CD14-positive monocyte (primary cell): ENCODE results near the gene RABAC1. TPM values are rescaled to one million over a fixed set of nuclear protein-coding genes. Genes with fewer than 3 reads are reported as not detected.

Experiments
- DNase-seq, 3 donors: peaks; one replicate each; pipeline ENCODE4 v3.0.0-alpha.2; 2011 to 2022
- H2AFZ ChIP-seq: 2 replicates; pipeline ENCODE4 v1.6.0; 2012; ENCODE audit warnings: mild to moderate bottlenecking, low read depth, low read length, inconsistent platforms; ENCODE audit not compliant: insufficient read depth, poor library complexity, severe bottlenecking
- H3K27ac ChIP-seq, 2 donors: 1 replicate in 1 of 2; 2 replicates in 1 of 2; pipeline ENCODE4 v1.5.1; 2012 to 2013; ENCODE audit warnings: low read length in 2 of 2, control low read depth in 1 of 2, inconsistent platforms in 1 of 2, low read depth in 1 of 2, mild to moderate bottlenecking in 1 of 2
- H3K27me3 ChIP-seq, 2 donors: one replicate each; pipeline versions ENCODE4 v1.6.0 to v1.6.1; 2011 to 2013; ENCODE audit warnings: low read length in 2 of 2; ENCODE audit not compliant: control insufficient read depth in 2 of 2, insufficient read depth in 2 of 2
- H3K36me3 ChIP-seq, 2 donors: replicated peaks in 1 of 2; 1 replicate in 1 of 2; 2 replicates in 1 of 2; pipeline versions ENCODE4 v1.5.1 to v1.6.1; 2012 to 2013; ENCODE audit warnings: low read length in 2 of 2, control low read depth in 1 of 2, inconsistent platforms in 1 of 2, mild to moderate bottlenecking in 1 of 2; ENCODE audit not compliant: insufficient read depth in 2 of 2, control insufficient read depth in 1 of 2
- H3K4me1 ChIP-seq, 2 donors: 1 replicate in 1 of 2; 2 replicates in 1 of 2; pipeline versions ENCODE4 v1.5.1 to v1.6.1; 2012 to 2013; ENCODE audit warnings: low read length in 2 of 2, control low read depth in 1 of 2, inconsistent platforms in 1 of 2, mild to moderate bottlenecking in 1 of 2, moderate library complexity in 1 of 2; ENCODE audit not compliant: insufficient read depth in 2 of 2, control insufficient read depth in 1 of 2
- H3K4me2 ChIP-seq: replicated peaks from 2 replicates; pipeline ENCODE3; 2012; ENCODE audit warnings: low read length, moderate library complexity, mild to moderate bottlenecking; ENCODE audit not compliant: poor library complexity, severe bottlenecking; ENCODE audit errors: extremely low read depth
- H3K4me3 ChIP-seq, 3 experiments: fragments of 200-600 bp in 1 of 3; sonication (generic) in 1 of 3; replicated peaks in 1 of 3; 1 replicate in 2 of 3; 2 replicates in 1 of 3; pipeline ENCODE4 v1.5.1; 2011 to 2013; ENCODE audit warnings: low read length in 3 of 3, mild to moderate bottlenecking in 3 of 3, control low read depth in 2 of 3, low read depth in 2 of 3, inconsistent platforms in 1 of 3, moderate library complexity in 1 of 3
- H3K79me2 ChIP-seq: 2 replicates; pipeline ENCODE4 v1.6.0; 2012; ENCODE audit warnings: mild to moderate bottlenecking, control low read depth, inconsistent platforms, low read length, moderate library complexity; ENCODE audit not compliant: insufficient read depth
- H3K9ac ChIP-seq: 2 replicates; pipeline ENCODE4 v1.6.0; 2017; ENCODE audit warnings: low read length, mild to moderate bottlenecking; ENCODE audit not compliant: insufficient read depth, poor library complexity, severe bottlenecking
- H3K9me3 ChIP-seq, 2 donors: replicated peaks in 1 of 2; 1 replicate in 1 of 2; 2 replicates in 1 of 2; pipeline versions ENCODE4 v1.5.1 to v1.6.1; 2012 to 2013; ENCODE audit warnings: low read length in 2 of 2, control low read depth in 1 of 2; ENCODE audit not compliant: control insufficient read depth in 1 of 2, insufficient read depth in 1 of 2
- H4K20me1 ChIP-seq: 2 replicates; pipeline ENCODE4 v1.6.0; 2012; ENCODE audit warnings: mild to moderate bottlenecking, low read length, control low read depth, moderate library complexity; ENCODE audit not compliant: insufficient read depth
- H3K27ac Mint-ChIP-seq, 7 donors: one replicate each; pipeline ENCODE4 v1.8.0; 2020; ENCODE audit warnings: mild to moderate bottlenecking in 7 of 7, mixed read lengths in 7 of 7, moderate library complexity in 6 of 7, inconsistent platforms in 2 of 7
- H3K27me3 Mint-ChIP-seq, 3 donors: one replicate each; pipeline ENCODE4 v1.8.0; 2021 to 2022; ENCODE audit warnings: low read depth in 3 of 3, mild to moderate bottlenecking in 3 of 3, mixed read lengths in 3 of 3, moderate library complexity in 3 of 3, inconsistent platforms in 1 of 3
- H3K36me3 Mint-ChIP-seq, 2 donors: one replicate each; pipeline ENCODE4 v1.8.0; 2020; ENCODE audit warnings: mixed read lengths in 2 of 2, inconsistent platforms in 1 of 2, mild to moderate bottlenecking in 1 of 2
- H3K4me1 Mint-ChIP-seq: one replicate; pipeline ENCODE4 v1.8.0; 2020; ENCODE audit warnings: mild to moderate bottlenecking, mixed read lengths
- H3K4me3 Mint-ChIP-seq, 2 donors: one replicate each; pipeline ENCODE4 v1.8.0; 2020; ENCODE audit warnings: mild to moderate bottlenecking in 2 of 2, mixed read lengths in 2 of 2, moderate library complexity in 1 of 2
- H3K9me3 Mint-ChIP-seq, 7 donors: one replicate each; pipeline ENCODE4 v1.8.0; 2020 to 2022; ENCODE audit warnings: mixed read lengths in 7 of 7, mild to moderate bottlenecking in 6 of 7, moderate library complexity in 6 of 7, inconsistent platforms in 2 of 7
- WGBS: methylation state at CpG from one replicate; pipeline ENCODE4 v1.1.5; 2013; ENCODE audit warnings: missing lambda C conversion rate; ENCODE audit not compliant: insufficient coverage; 5-methylcytosine and 5-hydroxymethylcytosine counted together
- intact Hi-C, 2 donors: fragments of 100-400 bp; cut with micrococcal nuclease; formaldehyde crosslinking; loops; one replicate each; pipeline versions ENCODE4 v1.15.0 to v1.15.1; 2023
- polyA plus RNA-seq, 3 donors: library from polyadenylated mRNA; depleted of rRNA in 1 of 3; unstranded in 2 of 3; stranded (reverse) in 1 of 3; fragments of 300-500 nt in 2 of 3; fragments of >200 nt in 1 of 3; fragmentation: Illumina TruSeq in 2 of 3; gene quantifications; 1 replicate in 2 of 3; 2 replicates in 1 of 3; pipeline ENCODE4 v1.2.3, GENCODE V29; 2012 to 2021
- TF ChIP-seq, protein P1 (sequence below): fragments of 200-600 bp; IDR thresholded peaks from one replicate; pipeline ENCODE4 v1.8.0; 2022; ENCODE audit warnings: antibody characterized with exemption, mild to moderate bottlenecking

The RABAC1 gene
- polyA plus RNA-seq, 3 donors: 126 to 234 (median 202) TPM

GRCh38 chr19:41918653-41919244 lies 40.4 kb downstream of the RABAC1 start:
- no peaks in the 10 kb centered on the region for H3K79me2 ChIP-seq
- peaks cover 0 to 11% of the 10 kb centered on the region in 2 donors for H3K9me3 ChIP-seq
- peaks cover 0 to 14% of the 10 kb centered on the region in 2 donors for H3K36me3 Mint-ChIP-seq
- no peak overlapping the region for H3K4me3 Mint-ChIP-seq
- peaks cover 38 to 71% of the 10 kb centered on the region in 2 donors for H3K27me3 ChIP-seq
- H3K27ac Mint-ChIP-seq: no peak overlapping the region
- no peak overlapping the region for H3K4me2 ChIP-seq
- no peak for DNase-seq
- no peak overlapping the region for H3K4me3 ChIP-seq
- no peak overlapping the region for H2AFZ ChIP-seq
- H3K4me1 ChIP-seq: no peaks in the 10 kb centered on the region
- H3K27ac ChIP-seq: no peak overlapping the region
- no peaks in the 10 kb centered on the region for H3K36me3 ChIP-seq
- 96% methylated on average over 5 of the region's 5 CpGs for WGBS
- TF ChIP-seq, protein P1, sequence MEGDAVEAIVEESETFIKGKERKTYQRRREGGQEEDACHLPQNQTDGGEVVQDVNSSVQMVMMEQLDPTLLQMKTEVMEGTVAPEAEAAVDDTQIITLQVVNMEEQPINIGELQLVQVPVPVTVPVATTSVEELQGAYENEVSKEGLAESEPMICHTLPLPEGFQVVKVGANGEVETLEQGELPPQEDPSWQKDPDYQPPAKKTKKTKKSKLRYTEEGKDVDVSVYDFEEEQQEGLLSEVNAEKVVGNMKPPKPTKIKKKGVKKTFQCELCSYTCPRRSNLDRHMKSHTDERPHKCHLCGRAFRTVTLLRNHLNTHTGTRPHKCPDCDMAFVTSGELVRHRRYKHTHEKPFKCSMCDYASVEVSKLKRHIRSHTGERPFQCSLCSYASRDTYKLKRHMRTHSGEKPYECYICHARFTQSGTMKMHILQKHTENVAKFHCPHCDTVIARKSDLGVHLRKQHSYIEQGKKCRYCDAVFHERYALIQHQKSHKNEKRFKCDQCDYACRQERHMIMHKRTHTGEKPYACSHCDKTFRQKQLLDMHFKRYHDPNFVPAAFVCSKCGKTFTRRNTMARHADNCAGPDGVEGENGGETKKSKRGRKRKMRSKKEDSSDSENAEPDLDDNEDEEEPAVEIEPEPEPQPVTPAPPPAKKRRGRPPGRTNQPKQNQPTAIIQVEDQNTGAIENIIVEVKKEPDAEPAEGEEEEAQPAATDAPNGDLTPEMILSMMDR: no peak
- intact Hi-C loops: no loop called here
- no peak overlapping the region for H3K9ac ChIP-seq
- peaks cover 8% of the 10 kb centered on the region for H3K4me1 Mint-ChIP-seq
- H3K9me3 Mint-ChIP-seq: peaks cover 0 to 10% (median 6%) of the 10 kb centered on the region in 7 donors
- peaks cover under 1% of the 10 kb centered on the region for H4K20me1 ChIP-seq
- peaks cover 0 to 34% (median 26%) of the 10 kb centered on the region in 3 donors for H3K27me3 Mint-ChIP-seq

DNA sequence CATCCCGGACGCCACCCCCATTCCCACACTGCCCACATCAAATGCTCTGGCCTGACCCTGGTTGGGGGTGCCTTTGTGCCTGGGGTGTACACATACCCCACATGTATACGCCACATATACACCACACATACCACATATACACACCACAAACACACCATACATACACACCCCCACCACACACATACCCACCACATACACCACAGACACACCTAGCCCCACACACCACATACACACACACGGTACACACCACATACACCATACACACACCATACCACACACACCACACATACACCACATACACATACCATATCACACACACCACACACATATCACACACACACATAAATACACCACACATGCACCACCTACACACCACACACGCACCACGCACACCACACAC lies 41.0 kb downstream of the RABAC1 start:
- intact Hi-C loops: no loop called here
- no peaks in the 10 kb centered on the region for H3K4me1 ChIP-seq

More for the DNA sequence above, 41.0 kb downstream of the RABAC1 start:
- WGBS: 82% methylated on average over 6 of the region's 6 CpGs
- Mint-ChIP-seq H3K4me1 (peaks cover 8% of the 10 kb centered on the region), H3K4me3 (no peak overlapping the region), H3K27me3 (peaks cover 0 to 35% (median 26%) of the 10 kb centered on the region in 3 donors), H3K9me3 (peaks cover 0 to 10% (median 6%) of the 10 kb centered on the region in 7 donors), H3K36me3 (peaks cover 0 to 11% of the 10 kb centered on the region in 2 donors), H3K27ac (no peak overlapping the region)
- TF ChIP-seq, protein P1: no peak
- DNase-seq: no peak
- Histone ChIP-seq H2AFZ (no peak overlapping the region), H3K27me3 (peaks cover 40 to 73% of the 10 kb centered on the region in 2 donors), H3K4me2 (no peak overlapping the region), H3K27ac (no peak overlapping the region), H3K36me3 (no peaks in the 10 kb centered on the region), H3K4me3 (no peak overlapping the region), H3K9me3 (peaks cover 0 to 11% of the 10 kb centered on the region in 2 donors), H4K20me1 (peaks cover 5% of the 10 kb centered on the region), H3K79me2 (no peaks in the 10 kb centered on the region), H3K9ac (no peak overlapping the region)
